SJCRH30 (cell line): ENCODE results near the gene BMP4. TPM values are rescaled to one million over a fixed set of nuclear protein-coding genes. Genes with fewer than 3 reads are reported as not detected.
A peak's percentile ranks its signal among the peaks of the same experiment; 100 is the strongest.

Source experiments
- DNase-seq, 2 experiments: peaks; one replicate each; pipeline ENCODE4 v3.0.0-alpha.2; 2015 to 2020
- H3K27ac ChIP-seq: fragments of 250-450 bp; sonication (Bioruptor Pico); 2 replicates; pipeline ENCODE4 v1.5.1; 2020; ENCODE audit warnings: mild to moderate bottlenecking, moderate library complexity
- H3K27me3 ChIP-seq: fragments of 250-450 bp; sonication (Bioruptor Pico); 2 replicates; pipeline ENCODE4 v1.5.1; 2020; ENCODE audit warnings: mild to moderate bottlenecking, moderate library complexity
- H3K36me3 ChIP-seq: fragments of 250-450 bp; sonication (Bioruptor Pico); 2 replicates; pipeline ENCODE4 v1.5.1; 2020; ENCODE audit warnings: mild to moderate bottlenecking, moderate library complexity
- H3K4me1 ChIP-seq: fragments of 250-450 bp; sonication (Bioruptor Pico); 2 replicates; pipeline ENCODE4 v1.5.1; 2020; ENCODE audit warnings: mild to moderate bottlenecking, moderate library complexity
- H3K4me3 ChIP-seq: fragments of 250-450 bp; sonication (Bioruptor Pico); 2 replicates; pipeline ENCODE4 v1.5.1; 2020; ENCODE audit warnings: mild to moderate bottlenecking, moderate library complexity
- H3K9me3 ChIP-seq: fragments of 250-450 bp; sonication (Bioruptor Pico); replicated peaks from 2 replicates; pipeline ENCODE4 v1.5.1; 2020; ENCODE audit warnings: mild to moderate bottlenecking, moderate library complexity
- total RNA-seq: library from RNA; depleted of rRNA; stranded (reverse); fragments of >200 nt; shearing (Covaris generic); gene quantifications from 2 replicates; pipeline ENCODE4 v1.2.3, GENCODE V29; 2014

Gene BMP4
- total RNA-seq, 1 experiment from 2014 or later, result 42.5 TPM

DNA sequence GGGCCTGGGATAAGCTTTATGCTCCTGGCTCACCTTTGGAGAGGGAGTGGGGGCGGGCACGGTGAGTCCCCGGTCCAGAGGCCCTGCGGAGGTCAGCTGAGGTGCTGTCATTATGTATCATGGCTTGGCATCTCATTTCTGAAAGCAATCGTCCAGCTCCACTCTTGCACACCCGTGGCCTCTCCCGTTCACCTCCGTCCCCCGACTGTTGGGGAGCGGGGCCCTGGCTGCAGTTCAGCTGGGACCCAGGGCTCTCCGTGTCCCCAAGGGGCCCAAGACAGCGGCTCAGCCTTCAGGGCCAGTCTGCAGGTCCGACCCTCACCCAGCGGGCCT, 10.6 kb downstream of the BMP4 start:
- DNase-seq, result no peak
- H3K4me1 ChIP-seq, result peaks cover 52% of the 10 kb centered on the region
- H3K4me3 ChIP-seq, result no peak overlapping the region
- H3K27me3 ChIP-seq, result no peaks in the 10 kb centered on the region
- no peak overlapping the region for H3K27ac ChIP-seq
- no peaks in the 10 kb centered on the region for H3K9me3 ChIP-seq
- H3K36me3 ChIP-seq, result peaks cover 24% of the 10 kb centered on the region

DNA sequence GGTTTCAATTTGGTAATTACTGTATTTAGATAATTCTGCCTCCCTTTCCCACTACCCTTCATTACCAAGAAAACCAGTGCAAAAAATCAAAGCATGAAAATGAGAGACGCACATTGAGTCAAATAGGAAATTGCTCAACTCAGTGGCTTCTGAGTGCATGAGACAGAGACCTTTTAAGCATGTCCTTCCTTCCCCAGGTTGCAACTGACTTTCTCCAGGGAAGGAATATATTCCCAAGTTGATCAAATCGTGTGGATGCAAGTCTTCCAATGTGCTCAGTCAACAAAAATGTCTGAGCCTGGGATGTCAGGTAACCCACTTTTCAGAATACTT, 12.9 kb downstream of the BMP4 start:
- Histone ChIP-seq H3K4me1 (peaks cover 45% of the 10 kb centered on the region), H3K27me3 (no peaks in the 10 kb centered on the region), H3K9me3 (no peaks in the 10 kb centered on the region), H3K4me3 (no peak overlapping the region), H3K36me3 (0 out of 2 replicates have a peak, but pooled peaks cover 3% of the 10 kb centered on the region), H3K27ac (peak overlapping the region; percentile 88; the same call in 1 of the 2 replicates)
- DNase-seq, result no peak

DNA sequence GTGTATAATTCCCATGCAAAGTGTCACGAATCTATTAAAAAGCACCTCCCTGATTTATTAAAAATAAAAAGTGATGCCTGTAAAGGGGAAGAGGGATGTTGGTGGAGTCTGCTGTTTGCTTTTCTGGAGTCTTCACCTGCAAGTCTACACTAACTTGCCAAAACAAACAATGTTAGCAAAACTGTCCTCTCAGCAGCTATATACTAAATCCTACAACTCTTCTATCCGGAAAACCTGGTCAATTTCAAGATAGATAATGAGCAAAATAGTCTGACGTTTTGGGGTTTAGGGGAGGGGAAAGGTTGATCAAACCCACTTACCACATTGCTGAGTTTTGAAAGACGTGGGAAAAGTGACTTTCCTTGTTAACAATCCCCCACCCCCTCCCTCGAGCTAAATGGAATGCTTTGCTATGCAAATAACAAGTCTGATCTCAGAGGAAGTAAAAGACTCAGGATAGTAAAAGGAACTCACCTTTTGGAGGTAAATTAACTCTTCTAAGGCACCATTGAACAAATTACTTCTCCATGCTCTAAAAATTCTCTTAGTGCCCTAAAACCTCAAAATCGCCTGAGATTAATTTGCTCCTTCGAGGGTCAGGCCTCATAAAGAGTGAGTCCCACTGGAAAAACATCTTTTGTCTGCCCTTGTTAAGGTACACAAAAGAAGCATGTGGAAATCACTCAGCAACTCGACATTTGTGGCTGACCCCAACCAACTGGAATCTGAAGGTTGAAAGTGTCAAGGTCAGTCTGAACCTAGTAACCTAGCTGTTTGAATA, 13.5 kb downstream of the BMP4 start:
- Histone ChIP-seq H3K4me3 (no peak overlapping the region), H3K36me3 (no peaks in the 10 kb centered on the region), H3K27ac (peak overlapping the region; percentile 88), H3K9me3 (no peaks in the 10 kb centered on the region), H3K27me3 (no peaks in the 10 kb centered on the region), H3K4me1 (peaks cover 40% of the 10 kb centered on the region)
- DNase-seq, result peak in 1 of 2 experiments; percentile 55

DNA sequence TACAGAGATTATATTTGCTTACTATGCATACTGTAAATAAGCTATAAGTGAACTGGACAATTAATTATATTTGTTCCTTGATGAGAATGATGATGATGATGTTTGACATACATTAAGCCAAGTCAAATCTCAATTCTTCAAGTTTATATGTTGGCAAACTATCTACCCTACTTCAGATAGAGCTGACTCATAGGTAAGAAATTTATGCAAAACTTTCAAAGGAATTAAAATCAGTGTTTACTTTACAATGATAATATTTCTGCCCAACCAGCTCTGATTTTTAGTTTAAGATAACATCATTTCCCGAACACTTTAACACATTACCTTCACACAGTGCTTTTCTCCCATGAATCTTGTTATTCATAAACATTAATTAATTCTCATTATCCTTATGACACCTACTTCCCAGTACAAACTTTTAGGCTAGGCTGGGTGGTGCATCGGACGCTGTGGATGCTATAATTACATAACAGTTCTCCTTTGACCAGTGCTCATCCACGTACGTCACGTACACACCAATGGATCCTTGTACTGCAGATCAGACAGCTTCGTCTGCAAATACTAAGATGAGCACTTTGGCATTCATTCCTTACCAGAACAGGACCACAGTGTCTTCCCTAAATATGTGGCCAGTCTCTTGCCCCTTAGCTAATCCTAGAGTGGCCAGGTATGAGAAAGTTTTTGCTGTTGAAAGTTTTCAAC, 18.3 kb downstream of the BMP4 start:
- Histone ChIP-seq H3K4me1 (peaks cover 24% of the 10 kb centered on the region), H3K27me3 (no peaks in the 10 kb centered on the region), H3K4me3 (no peak overlapping the region), H3K27ac (no peak overlapping the region), H3K36me3 (no peaks in the 10 kb centered on the region), H3K9me3 (no peaks in the 10 kb centered on the region)
- no peak for DNase-seq

DNA sequence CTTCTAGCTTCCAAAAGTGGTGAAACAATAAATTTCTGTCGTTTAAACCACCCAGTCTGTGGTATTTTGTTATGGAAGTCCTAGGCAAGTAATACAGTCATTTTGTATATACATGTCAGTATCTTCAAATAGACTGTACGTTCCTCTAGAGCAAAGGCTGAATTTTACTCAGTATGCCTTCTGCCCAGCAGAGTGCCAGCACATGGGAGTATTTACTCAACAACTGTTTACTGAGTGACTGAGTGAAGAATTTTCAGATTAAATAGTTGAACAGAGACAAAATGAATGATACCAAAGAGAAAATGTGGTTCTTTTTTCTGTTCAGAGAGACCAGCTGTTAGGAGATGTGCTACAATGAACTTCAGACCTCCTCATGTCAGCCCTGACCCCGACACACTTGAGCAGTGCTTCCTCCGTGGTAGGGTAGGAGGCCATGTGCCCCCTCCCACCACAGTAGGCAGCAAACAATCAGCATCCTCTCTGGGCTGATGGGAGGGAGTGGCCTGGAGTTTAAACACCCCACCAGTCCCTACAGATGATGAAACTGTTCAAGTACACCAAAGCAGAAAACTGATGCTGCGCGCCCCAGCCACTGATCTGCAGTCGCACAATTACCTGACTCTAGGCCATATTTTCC, 21.7 kb downstream of the BMP4 start:
- Histone ChIP-seq H3K4me3 (no peak overlapping the region), H3K36me3 (no peaks in the 10 kb centered on the region), H3K4me1 (no peaks in the 10 kb centered on the region), H3K9me3 (no peaks in the 10 kb centered on the region), H3K27ac (no peak overlapping the region), H3K27me3 (no peaks in the 10 kb centered on the region)
- DNase-seq, result no peak

DNA sequence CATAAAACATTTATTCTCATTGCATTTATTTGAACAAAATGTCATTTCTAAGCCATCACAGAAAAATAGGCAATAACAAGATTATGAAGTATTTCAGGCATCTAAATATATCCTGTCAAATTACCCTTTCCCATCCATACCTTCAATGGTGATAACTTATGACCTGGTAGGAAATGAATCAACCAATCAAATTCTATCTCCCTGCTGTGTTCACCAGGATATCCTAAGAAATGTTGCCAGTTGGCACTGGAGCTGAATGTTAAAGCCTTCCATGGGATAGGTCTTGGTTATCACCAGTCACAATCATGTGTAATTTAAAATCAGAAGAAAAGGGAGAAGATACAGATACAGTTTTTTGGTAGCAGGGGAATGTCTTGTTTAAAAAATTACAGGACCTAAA, 23.7 kb downstream of the BMP4 start:
- Histone ChIP-seq H3K9me3 (no peaks in the 10 kb centered on the region), H3K36me3 (no peaks in the 10 kb centered on the region), H3K4me1 (no peaks in the 10 kb centered on the region), H3K4me3 (no peak overlapping the region), H3K27me3 (no peaks in the 10 kb centered on the region), H3K27ac (no peak overlapping the region)
- DNase-seq, result no peak

DNA sequence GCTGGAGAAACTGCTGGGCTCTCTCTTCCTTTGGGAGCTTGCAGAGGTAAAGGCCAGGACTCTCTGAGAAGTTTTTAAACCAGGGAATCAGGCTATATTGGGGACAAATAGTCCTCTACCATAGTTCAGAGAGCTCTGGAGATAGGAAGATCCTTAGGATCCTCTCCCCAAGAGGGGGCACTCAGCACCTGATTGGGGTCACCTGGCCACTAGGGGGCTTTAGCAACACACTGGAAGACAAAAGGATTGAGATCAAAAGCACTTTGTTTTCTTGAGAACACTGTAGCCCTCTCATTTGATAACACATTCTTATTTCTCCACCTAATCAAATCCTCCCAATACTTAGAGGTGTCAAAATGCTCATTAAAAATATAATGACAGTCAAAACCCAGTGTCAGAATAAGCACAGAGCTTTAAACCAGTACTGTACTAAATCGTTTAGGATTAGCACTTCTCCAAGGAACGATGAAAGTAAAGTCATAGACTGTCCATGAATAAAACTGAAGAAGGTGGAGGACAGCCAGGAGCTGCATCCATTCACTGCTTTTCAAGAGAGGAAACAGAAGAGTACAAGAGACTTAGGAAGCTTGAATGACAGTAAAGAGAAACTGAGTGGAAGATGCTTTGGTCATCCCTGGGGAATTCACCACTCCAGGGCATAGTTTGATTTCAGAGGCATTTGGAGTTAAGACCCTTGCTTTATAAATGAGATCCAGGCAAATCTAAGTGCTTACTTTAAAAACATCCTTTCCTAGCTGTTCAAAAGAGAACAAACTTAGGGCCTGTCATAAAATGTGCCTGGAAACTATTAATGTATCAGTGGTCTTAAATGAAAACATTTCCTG, 26.5 kb downstream of the BMP4 start:
- H3K4me3 ChIP-seq, result no peak overlapping the region
- no peaks in the 10 kb centered on the region for H3K36me3 ChIP-seq
- no peak overlapping the region for H3K27ac ChIP-seq
- no peak for DNase-seq
- H3K9me3 ChIP-seq, result no peaks in the 10 kb centered on the region; the same call in 1 of the 2 replicates
- H3K27me3 ChIP-seq, result no peaks in the 10 kb centered on the region
- peaks cover 19% of the 10 kb centered on the region for H3K4me1 ChIP-seq

DNA sequence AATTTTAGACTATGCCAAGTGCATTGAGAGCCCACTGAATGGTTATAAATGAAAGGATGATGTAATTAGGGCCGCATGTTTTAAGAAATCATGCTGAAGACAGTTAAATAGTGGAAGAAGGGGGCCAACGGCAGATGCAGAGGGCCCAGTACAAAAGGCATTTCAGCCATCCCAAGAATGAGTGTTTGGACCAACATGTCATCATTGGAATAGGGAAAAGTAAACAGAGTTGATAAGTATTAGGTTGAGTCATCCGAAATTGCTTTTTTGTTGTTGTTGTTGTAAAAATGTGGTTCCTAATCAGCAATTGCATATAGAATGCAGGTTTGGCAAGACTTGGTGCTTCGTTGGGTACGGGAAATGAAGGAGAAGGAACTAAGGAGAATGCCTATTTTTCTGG, 29.5 kb downstream of the BMP4 start:
- peak overlapping the region; percentile 13; the same call in 1 of the 2 replicates for H3K27ac ChIP-seq
- no peaks in the 10 kb centered on the region for H3K27me3 ChIP-seq
- no peak for DNase-seq
- no peaks in the 10 kb centered on the region for H3K36me3 ChIP-seq
- H3K4me1 ChIP-seq, result peaks cover 31% of the 10 kb centered on the region
- H3K9me3 ChIP-seq, result peaks cover 3% of the 10 kb centered on the region; the same call in 1 of the 2 replicates
- H3K4me3 ChIP-seq, result no peak overlapping the region

DNA sequence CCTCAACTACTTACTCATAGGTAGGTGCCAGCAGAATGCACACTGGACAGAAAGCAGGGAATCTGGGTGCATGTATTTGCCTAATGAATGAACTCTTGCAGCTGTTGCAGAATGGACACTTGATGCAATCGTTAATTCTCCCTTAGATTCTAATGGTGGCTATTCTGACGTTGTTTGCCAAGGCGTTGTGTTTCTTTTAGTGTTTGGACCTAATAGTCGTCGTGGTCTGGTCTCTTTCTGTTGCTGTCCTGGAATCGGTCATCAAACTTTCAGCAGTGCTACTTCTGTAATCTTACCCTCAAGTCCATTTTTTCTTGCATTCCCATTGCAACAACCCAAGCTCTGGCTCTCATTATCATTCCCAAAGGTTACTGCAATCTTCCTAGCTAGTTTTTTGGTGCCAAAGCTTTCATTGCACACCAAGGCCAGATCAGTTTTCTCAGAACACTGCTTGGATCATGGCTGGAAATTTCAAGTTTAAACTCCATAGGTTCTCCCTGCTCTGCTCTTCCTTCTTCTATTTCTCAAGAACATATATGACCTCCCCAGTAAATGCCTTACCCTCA, 31.3 kb downstream of the BMP4 start:
- Histone ChIP-seq H3K9me3 (peaks cover 3% of the 10 kb centered on the region; the same call in 1 of the 2 replicates), H3K4me3 (no peak overlapping the region), H3K36me3 (no peaks in the 10 kb centered on the region), H3K27ac (no peak overlapping the region), H3K27me3 (no peaks in the 10 kb centered on the region), H3K4me1 (peaks cover 35% of the 10 kb centered on the region)
- DNase-seq, result peak in 1 of 2 experiments; percentile 40

DNA sequence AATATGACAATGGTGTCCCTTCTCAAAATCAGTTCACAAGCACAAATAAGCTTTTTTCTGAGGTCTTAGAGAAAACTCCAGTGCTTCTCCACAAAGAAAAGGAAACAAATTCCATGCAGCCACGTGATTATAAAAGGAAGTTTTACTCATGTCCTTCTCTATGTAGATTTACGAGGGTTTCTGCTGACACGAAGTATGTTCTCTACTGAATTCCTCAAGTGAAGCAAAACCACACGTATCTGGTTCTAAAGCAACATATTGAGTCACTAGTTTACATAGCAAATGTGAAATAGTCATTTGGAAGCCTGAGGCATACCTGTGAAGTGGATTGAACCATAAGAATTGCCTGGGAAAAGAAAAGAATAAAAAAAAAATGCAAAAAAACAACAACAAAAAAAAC, 31.9 kb downstream of the BMP4 start:
- H3K27me3 ChIP-seq, result no peaks in the 10 kb centered on the region
- no peak overlapping the region for H3K27ac ChIP-seq
- H3K4me3 ChIP-seq, result no peak overlapping the region
- H3K9me3 ChIP-seq, result peaks cover 3% of the 10 kb centered on the region; the same call in 1 of the 2 replicates
- H3K36me3 ChIP-seq, result no peaks in the 10 kb centered on the region
- DNase-seq, result no peak
- H3K4me1 ChIP-seq, result peaks cover 35% of the 10 kb centered on the region

DNA sequence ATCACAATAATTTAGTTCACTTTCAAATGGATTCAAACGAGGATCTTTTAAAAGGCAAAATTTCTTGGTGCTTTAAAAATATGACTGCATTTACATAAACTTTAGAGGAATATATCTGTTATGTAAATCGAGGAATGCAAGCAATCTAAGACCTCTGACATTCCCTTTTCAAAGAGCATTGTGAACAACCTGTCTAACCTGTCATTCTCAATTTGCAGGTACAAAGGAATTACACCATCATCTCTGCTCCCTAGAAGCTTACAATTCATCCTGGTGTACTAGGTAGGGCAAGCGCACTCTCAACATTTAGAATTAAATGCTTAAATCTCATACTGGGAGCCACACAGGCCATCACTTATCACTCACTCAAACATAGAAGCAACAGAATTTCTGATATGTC, 35.6 kb downstream of the BMP4 start:
- no peak for DNase-seq
- H3K9me3 ChIP-seq, result 0 out of 2 replicates have a peak, but pooled peaks cover 3% of the 10 kb centered on the region
- H3K27me3 ChIP-seq, result no peaks in the 10 kb centered on the region
- no peak overlapping the region; the same call in 1 of the 2 replicates for H3K27ac ChIP-seq
- H3K4me1 ChIP-seq, result peaks cover 23% of the 10 kb centered on the region
- H3K4me3 ChIP-seq, result no peak overlapping the region
- H3K36me3 ChIP-seq, result no peaks in the 10 kb centered on the region

DNA sequence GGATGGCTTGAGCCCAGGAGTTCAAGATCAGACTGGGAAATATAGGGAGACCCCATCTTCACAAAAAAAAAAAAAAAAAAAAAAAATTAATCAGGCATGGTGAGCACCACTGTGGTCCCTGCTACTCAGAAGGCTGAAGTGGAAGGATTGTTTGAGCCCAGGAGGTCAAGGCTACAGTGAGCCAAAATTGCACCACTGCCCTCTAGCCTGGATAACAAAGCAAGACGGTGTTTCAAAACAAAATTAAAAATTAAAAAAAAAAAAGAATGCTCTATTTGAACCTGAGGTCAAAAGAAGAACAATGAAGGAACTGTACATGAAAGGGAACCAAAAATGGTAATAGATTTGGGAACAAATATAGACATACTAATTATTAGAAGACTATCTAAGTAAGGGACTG, 40.4 kb downstream of the BMP4 start:
- Histone ChIP-seq H3K9me3 (no peaks in the 10 kb centered on the region; the same call in 1 of the 2 replicates), H3K4me3 (no peak overlapping the region), H3K4me1 (no peaks in the 10 kb centered on the region)

DNA sequence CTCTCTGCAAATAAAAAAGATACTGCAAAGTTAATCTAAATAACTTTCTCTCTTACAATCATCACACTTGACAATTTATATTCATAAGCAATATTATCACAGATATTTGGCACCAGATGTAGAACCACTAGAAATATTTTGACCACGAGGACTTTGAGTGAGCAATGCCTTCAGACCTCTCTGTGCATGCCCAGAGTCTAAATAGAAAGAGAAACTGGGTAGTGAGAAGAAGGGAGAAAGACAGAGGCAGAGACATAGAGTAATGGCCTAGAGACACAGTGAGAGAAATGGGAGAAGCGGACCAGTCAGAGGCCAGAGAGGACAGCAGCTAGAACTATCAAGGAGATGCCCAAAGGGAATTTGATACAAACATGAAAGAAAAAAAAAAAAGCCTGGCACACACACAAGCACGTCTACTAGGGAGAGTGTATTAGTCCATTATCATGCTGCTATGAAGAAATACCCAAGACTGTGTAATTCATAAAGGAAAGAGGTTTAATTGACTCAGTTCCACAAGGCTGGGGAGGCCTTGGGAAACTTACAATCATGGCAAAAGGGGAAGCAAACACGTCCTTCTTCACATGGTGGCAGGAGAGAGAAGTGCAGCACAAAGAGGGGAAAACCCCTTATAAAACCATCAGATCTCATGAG, 41.1 kb downstream of the BMP4 start:
- H3K36me3 ChIP-seq, result no peaks in the 10 kb centered on the region
- DNase-seq, result no peak

More for the DNA sequence above, 40.4 kb downstream of the BMP4 start:
- Histone ChIP-seq H3K27me3 (no peaks in the 10 kb centered on the region), H3K36me3 (no peaks in the 10 kb centered on the region), H3K27ac (no peak overlapping the region)
- DNase-seq, result no peak

DNA sequence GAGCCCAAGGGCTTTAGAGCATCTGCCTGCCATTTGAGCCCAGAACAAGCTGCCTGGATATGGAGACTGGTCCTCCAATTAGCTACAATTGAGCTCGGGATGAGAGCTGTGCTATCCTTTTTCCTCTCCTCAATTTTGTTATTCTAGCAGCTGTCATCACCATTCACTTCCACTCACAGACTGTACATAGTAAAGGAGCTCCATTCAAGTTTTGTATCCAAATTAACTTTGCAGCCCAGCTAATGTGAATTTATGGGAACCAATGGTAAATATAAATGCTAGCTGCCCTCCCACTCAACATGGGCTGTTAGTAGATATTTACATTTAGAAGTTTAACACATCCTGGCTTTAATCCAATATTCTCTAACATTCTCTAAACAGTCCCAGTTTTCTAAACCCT, 44.6 kb downstream of the BMP4 start:
- Histone ChIP-seq H3K27me3 (no peaks in the 10 kb centered on the region), H3K36me3 (no peaks in the 10 kb centered on the region), H3K4me3 (no peak overlapping the region), H3K4me1 (no peaks in the 10 kb centered on the region), H3K9me3 (no peaks in the 10 kb centered on the region; the same call in 1 of the 2 replicates), H3K27ac (no peak overlapping the region)
- peak in 1 of 2 experiments; percentile 51 for DNase-seq

More for the DNA sequence above, 41.1 kb downstream of the BMP4 start:
- Histone ChIP-seq H3K9me3 (no peaks in the 10 kb centered on the region; the same call in 1 of the 2 replicates), H3K27me3 (no peaks in the 10 kb centered on the region), H3K4me3 (no peak overlapping the region), H3K4me1 (no peaks in the 10 kb centered on the region), H3K27ac (no peak overlapping the region)
